Measurements from ENCODE around the gene CNTN5.

The CNTN5 gene

DNA sequence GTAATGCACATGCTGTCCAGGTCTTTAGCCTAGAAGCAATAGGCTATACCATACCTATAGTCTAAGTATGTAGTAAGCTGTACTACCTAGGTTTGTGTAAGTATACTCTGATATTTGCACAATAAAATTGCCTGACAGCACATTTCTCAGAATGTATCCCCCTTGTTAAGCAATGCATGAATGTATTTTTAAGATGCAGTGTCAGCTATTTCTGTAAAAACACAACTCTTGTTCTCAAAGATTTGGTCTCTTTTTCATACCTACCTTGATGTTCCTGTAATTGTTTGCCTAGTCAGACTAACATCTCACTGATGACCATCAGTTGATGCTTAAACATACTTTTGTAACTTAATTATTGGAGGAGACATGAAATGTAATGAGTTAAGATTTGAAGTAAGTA lies 619.9 kb downstream of the CNTN5 start:
- DNase-seq: no peak

DNA sequence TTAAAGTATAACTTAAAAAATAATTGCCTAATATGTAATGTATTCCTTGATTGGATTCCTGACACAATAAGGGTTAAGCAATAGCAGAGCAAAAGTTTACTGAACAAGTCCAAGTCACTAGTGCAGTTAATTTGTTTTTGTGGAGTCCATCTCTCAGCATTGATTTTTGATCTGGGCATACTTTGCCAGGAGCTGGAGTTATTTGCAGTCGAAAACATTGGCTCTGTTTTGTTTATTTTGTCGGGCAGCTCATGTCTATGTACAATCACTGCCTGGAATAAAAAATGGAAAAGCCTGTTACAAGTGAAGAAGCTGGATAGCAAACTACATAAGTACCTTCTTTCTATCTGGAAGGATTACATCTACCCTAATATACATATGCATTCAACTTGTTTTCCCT lies 625.2 kb downstream of the CNTN5 start:
- no peak for DNase-seq

GRCh38 chr11:99670067-99670676 lies 649.4 kb downstream of the CNTN5 start:
- no peak for DNase-seq

- DNase-seq: no peak
Observed at GRCh38 chr11:99671808-99672409, 651.2 kb downstream of the CNTN5 start.

GRCh38 chr11:99676292-99676691 lies 655.5 kb downstream of the CNTN5 start:
- no peak for DNase-seq

DNA sequence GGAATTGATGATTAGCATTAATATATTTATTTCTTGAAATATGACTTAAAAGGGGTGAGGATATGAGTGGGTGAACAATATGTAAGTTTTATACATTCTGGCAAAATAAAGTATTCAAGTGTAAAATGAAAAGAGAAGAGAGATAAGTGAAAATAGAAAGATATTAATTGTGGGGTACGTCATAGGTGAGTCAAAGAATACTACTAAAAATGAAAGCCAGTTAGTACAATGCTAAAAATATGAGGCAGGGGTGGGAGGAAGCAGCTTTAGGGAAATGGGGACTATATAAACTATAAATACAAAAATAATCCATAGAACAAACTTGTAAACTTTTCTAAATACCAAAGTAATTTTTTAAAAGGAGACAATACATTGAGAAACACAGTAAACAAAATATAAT lies 661.4 kb downstream of the CNTN5 start:
- no peak for DNase-seq

DNA sequence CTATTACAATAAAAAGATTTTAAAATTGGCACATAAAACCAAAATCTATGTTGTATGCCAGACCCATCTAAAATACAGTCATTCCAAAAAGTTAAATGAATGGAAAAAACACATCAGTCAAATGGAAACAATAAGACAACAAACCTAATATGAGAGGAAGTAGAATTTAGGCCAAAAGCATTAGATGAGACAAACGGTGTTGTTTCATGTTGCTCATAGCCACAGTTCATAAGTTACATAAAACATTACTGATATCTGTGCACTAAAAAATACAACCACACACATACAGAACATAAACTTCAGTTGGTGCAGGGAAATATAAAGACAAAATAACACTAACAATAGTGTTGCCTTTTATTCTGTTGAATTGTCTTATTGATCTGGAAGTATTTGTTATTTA lies 661.9 kb downstream of the CNTN5 start:
- no peak for DNase-seq

- no peak for DNase-seq
Observed at GRCh38 chr11:99683933-99684332, 663.2 kb downstream of the CNTN5 start.

DNA sequence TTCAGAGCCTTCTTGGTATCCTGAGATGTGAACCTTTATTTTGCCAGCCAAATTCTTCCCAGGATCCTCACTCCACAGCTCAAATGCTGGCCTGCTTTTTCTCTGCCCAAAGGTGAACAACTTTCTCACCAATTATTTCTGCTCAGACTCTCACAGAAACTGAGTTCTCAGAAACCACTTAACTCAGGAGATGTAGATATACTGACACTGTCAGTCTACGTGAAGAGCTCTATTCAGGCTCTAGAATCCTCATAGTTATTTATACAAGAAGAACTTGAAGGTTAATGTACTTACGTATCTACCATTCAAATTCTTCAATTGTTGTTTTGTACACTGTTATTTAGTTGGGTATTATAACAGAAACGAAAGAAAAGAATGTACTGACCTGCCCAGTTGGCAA lies 666.1 kb downstream of the CNTN5 start:
- DNase-seq: no peak

DNA sequence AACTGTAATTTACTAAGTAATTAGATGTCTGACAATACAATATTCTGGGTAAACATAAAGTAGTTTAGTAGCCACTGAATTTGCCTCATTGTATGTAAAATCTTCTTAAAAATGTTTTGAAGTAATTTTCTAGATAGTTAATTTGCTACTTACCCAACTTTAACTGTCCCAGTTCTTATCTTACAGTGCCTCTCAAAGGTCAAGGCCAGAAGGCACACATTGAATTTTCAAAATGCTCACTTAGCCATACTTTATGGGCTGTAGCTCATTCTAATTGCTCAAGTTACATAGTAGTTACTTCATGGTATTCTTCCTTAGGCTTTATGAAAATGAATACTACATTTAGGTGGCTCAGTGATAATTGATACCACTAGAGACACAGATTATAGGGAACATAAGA lies 666.6 kb downstream of the CNTN5 start:
- DNase-seq: no peak

GRCh38 chr11:99693941-99694492 lies 673.3 kb downstream of the CNTN5 start:
- DNase-seq: no peak

- no peak for DNase-seq
Observed at GRCh38 chr11:99695106-99695505, 674.4 kb downstream of the CNTN5 start.

GRCh38 chr11:99706848-99707247 lies 686.1 kb downstream of the CNTN5 start:
- DNase-seq: no peak

GRCh38 chr11:99708928-99709672 lies 688.4 kb downstream of the CNTN5 start:
- DNase-seq: no peak

DNA sequence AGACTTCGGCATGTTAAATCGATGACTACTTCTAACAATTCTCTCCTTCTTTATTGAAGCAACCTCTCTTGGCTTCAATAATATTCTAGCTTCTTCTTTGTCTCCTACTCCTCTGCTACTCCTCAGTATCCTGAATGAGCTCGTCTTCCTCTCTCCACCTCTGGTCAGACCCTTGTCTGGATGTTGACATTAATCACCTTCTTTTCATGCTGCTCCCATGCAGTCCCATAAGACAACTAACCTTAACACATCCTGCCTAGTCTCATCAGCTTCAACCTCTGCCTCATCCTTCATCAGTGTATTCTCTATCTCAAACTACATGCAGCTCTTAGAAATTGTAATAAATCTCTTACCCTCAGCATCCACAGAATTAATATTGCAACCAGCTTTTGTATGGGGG lies 695.6 kb downstream of the CNTN5 start:
- DNase-seq: no peak

- no peak for DNase-seq
Observed at GRCh38 chr11:99718291-99718690, 697.5 kb downstream of the CNTN5 start.

GRCh38 chr11:99739464-99740089 lies 718.8 kb downstream of the CNTN5 start:
- DNase-seq: no peak

GRCh38 chr11:99742501-99742900 lies 721.8 kb downstream of the CNTN5 start:
- DNase-seq: no peak

- no peak for DNase-seq
Observed at GRCh38 chr11:99759787-99760186, 739.0 kb downstream of the CNTN5 start.

DNA sequence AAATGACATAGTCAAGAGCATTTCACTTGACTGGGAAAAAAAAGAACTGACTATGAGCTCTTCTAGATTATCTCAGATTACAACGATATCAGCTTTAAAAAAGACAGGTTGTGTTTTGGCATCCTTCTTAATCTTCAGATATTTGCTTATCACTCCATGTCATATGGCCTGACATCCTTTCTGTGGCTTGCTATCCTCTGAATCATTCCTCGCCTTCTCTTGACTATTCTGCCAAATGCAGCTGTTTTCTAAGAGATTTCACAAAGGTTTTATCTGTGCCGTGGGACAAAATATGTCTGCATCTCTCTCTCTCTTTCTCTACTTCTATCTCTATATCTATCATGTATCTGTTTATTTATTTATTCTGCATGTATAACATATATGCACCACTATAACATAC lies 746.1 kb downstream of the CNTN5 start:
- DNase-seq: no peak

DNA sequence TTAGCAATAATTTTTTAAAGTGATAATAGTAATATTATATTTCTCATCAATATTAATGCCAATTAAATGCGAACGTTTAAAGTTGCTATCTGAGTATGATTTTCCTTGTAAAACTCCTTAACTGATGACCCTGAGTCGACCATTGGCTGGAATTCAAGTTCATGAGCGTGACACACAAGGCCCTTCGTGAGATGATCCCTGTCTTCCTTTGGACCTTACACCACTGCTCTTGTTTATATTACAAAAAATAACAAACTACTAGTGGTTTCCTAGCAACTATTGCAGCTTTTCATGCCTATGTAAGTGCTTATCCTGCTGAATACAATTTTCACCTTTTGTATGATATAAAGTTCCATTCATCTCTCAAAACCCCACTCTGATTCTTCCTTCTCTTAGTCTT lies 752.9 kb downstream of the CNTN5 start:
- DNase-seq: no peak

GRCh38 chr11:99781074-99781473 lies 760.3 kb downstream of the CNTN5 start:
- no peak for DNase-seq

GRCh38 chr11:99791354-99791753 lies 770.6 kb downstream of the CNTN5 start:
- DNase-seq: no peak

DNA sequence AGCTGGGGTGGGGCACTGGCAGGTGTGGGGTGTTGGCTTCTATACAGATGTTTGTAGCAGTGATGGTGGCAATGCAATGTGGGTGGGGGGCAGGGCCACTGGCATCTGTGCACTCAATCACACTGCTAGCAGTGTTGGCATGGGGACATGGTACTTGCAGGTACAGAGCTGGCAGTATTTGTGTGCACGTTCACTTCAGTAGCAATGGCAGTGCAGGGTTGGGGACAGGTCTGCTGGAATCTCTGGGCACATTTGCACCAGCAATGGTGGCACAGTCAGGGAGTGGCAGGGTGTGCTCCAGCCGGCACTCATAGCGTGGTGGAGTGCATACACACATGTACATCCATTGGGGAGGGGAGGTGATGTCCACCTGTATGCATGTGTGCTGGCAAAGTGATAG lies 775.2 kb downstream of the CNTN5 start:
- no peak for DNase-seq

Data from CD4-positive, alpha-beta T cell treated with Interleukin-10 for 1 hour (primary cell).